ENCODE measurements around the gene PRSS21. TPM values are rescaled to one million over a fixed set of nuclear protein-coding genes. Genes with fewer than 3 reads are reported as not detected.

The PRSS21 gene
- total and polyA plus RNA-seq, 10 of the 15 experiments (the other 5 are each of a cell fraction or from before 2014, with no cell fraction given), result 5.3 to 73.4 (median 40.1) TPM; not detected in 1

GRCh38 chr16:2856686-2857450, 39.8 kb downstream of the PRSS21 start:
- DNase-seq (ENCODE audit: low read depth, low spot score), result no peak
- Histone ChIP-seq H3K4me2 (ENCODE audit: control insufficient read depth, insufficient read depth) (no peak overlapping the region), H3K79me2 (ENCODE audit: control insufficient read depth, insufficient read depth, low read length) (no peaks in the 10 kb centered on the region), H3K4me1 (ENCODE audit: control insufficient read depth, insufficient read depth, low read length) (no peaks in the 10 kb centered on the region), H3K9ac (ENCODE audit: control insufficient read depth, insufficient read depth, low read length) (no peak overlapping the region), H3K9me3 (replicated peaks; ENCODE audit: control insufficient read depth, insufficient read depth, low read length) (peaks cover 3% of the 10 kb centered on the region; the same call in 2 of the 3 replicates), H3K36me3 (ENCODE audit: control insufficient read depth in 2 of 2, insufficient read depth in 2 of 2, low read length in 1 of 2) (no peaks in the 10 kb centered on the region), H3K27ac (ENCODE audit: control insufficient read depth, insufficient read depth) (no peak overlapping the region), H2AFZ (ENCODE audit: control insufficient read depth, low read depth, low read length) (no peak overlapping the region), H4K20me1 (ENCODE audit: control insufficient read depth, insufficient read depth) (no peaks in the 10 kb centered on the region), H3K27me3 (replicated peaks in 1 of 2; ENCODE audit: control insufficient read depth in 2 of 2, insufficient read depth in 2 of 2, low read length in 1 of 2) (no peaks in the 10 kb centered on the region; a peak in 1 of 4 replicates), H3K4me3 (no peak overlapping the region)
- intact Hi-C loops (cut with micrococcal nuclease; ENCODE audit: unreplicated experiment), result loop anchor here (10.0 kb wide), 1 partner anchor 52 kb away; no protein-coding TSS in a partner anchor
- in situ Hi-C loops (cut with MboI), result no loop called here
- ATAC-seq, result no peak
- no peak for FAIRE-seq
- CTCF ChIA-PET, result interaction anchor here (0.6 kb wide), 1 partner anchor 13 kb away, joined by 3 read pairs; no protein-coding TSS in a partner anchor
- SMC1A ChIA-PET (ENCODE audit: uncharacterized antibody, unreplicated experiment), result no interaction called here
- POLR2A ChIA-PET, result no interaction called here
- RAD21 ChIA-PET (ENCODE audit: unreplicated experiment), result no interaction called here
- WGBS (ENCODE audit: insufficient coverage, insufficient replicate concordance, low lambda C conversion rate, missing lambda C conversion rate), result 59% methylated on average over 21 of the region's 24 CpGs
- no TSS peak for BruUV-seq (replicated peaks)
- TF ChIP-seq DPF2 (IDR thresholded peaks at IDR 0.05) (no peak), STAT1 (conservative IDR thresholded peaks at IDR 0.05) (no peak), PRDM15 (CRISPR knock-in tag; IDR thresholded peaks at IDR 0.05) (no peak), CEBPZ (IDR thresholded peaks at IDR 0.05; ENCODE audit: low read depth, low read length) (no peak), LARP7 (IDR thresholded peaks at IDR 0.05) (no peak), CBFB (IDR thresholded peaks at IDR 0.05; ENCODE audit: low read depth) (no peak), SMC3 (IDR thresholded peaks at IDR 0.05; ENCODE audit: borderline replicate concordance, low read length) (no peak), SMAD1 (IDR thresholded peaks at IDR 0.05; ENCODE audit: low read depth, partially characterized antibody) (no peak), BACH1 (IDR thresholded peaks at IDR 0.05; ENCODE audit: borderline replicate concordance) (no peak), MYC (IDR thresholded peaks at IDR 0.05; ENCODE audit: insufficient read depth, insufficient read length, insufficient replicate concordance, low read length, severe bottlenecking) (no peak), NRF1 (conservative IDR thresholded peaks at IDR 0.05; ENCODE audit: low read depth, low read length) (no peak), GABPA (IDR thresholded peaks at IDR 0.05; ENCODE audit: low read depth) (no peak), RUNX3 (IDR thresholded peaks at IDR 0.05; ENCODE audit: low read length) (no peak), PKNOX1 (IDR thresholded peaks at IDR 0.05) (no peak), POU2F2 (IDR thresholded peaks at IDR 0.05; ENCODE audit: borderline replicate concordance, low read depth, low read length) (no peak), SMARCA5 (IDR thresholded peaks at IDR 0.05) (no peak), ZZZ3 (IDR thresholded peaks at IDR 0.05; ENCODE audit: control insufficient read depth, insufficient read length, low read depth) (no peak)

All from GM12878 (cell line).